Upper lobe of right lung (tissue), 1 donor: ENCODE data around the gene GRM3. TPM values are rescaled to one million over a fixed set of nuclear protein-coding genes. Genes with fewer than 3 reads are reported as not detected.

ENCODE experiments used
- ATAC-seq: fragments of 200-7000 bp; cut with Tn5 transposase; one replicate; pipeline ENCODE4 v1.9.1; 2020; ENCODE audit warnings: mild to moderate bottlenecking, moderate library complexity
- DNase-seq: peaks from one replicate; pipeline ENCODE4 v3.0.0-alpha.2; 2020
- H3K27ac ChIP-seq: fragments of 200-600 bp; one replicate; pipeline ENCODE4 v1.8.0; 2022
- H3K27me3 ChIP-seq: fragments of 200-600 bp; one replicate; pipeline ENCODE4 v1.8.0; 2022; ENCODE audit warnings: mild to moderate bottlenecking
- H3K36me3 ChIP-seq: fragments of 200-600 bp; one replicate; pipeline ENCODE4 v1.8.0; 2022
- H3K4me1 ChIP-seq: fragments of 200-600 bp; one replicate; pipeline ENCODE4 v1.8.0; 2022
- H3K4me3 ChIP-seq: fragments of 200-600 bp; one replicate; pipeline ENCODE4 v1.8.0; 2022; ENCODE audit warnings: mild to moderate bottlenecking
- H3K9me3 ChIP-seq: fragments of 200-600 bp; one replicate; pipeline ENCODE4 v1.8.0; 2022
- intact Hi-C: fragments of 100-400 bp; cut with DNase I; formaldehyde crosslinking; loops from one replicate; pipeline ENCODE4 v1.11.0; 2022
- total RNA-seq: library from RNA; stranded (reverse); fragmentation: NEBNext Ultra II Directional; extraction: Animal tissue kit (Norgen Biotek cat#: 25700); gene quantifications from one replicate; pipeline ENCODE4 v1.2.1, GENCODE V29; 2021
- TF ChIP-seq, protein P1 (sequence below): fragments of 200-600 bp; IDR thresholded peaks from one replicate; pipeline ENCODE4 v1.8.0; 2022; ENCODE audit warnings: antibody characterized with exemption
- donor health status: DM: no; HTN: yes; CAD: no; lungs with severe emphysema.

GRM3 gene
- total RNA-seq, 1 donor from 2014 or later, result not detected

DNA sequence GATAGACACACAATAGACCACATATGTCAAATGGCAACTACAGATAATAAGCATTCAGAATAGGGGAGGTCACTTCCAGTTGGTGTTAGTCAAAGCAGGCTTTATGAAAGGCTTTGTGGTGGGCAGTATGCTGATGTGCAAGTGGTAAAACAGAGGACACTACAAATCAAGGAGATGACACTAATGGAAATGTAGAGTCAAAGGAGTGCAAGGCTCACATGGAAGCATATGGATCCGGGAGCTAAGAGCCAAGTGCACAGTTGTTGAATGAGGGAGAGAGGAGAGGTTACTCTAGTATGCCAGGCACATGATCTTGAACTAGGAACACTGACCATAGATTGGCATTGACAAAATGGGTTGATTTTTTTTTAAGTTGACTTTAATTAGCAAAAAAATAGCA, 62.7 kb downstream of the GRM3 start:
- Histone ChIP-seq H3K4me1 (no peaks in the 10 kb centered on the region), H3K4me3 (no peak overlapping the region), H3K9me3 (no peaks in the 10 kb centered on the region), H3K27me3 (no peaks in the 10 kb centered on the region), H3K27ac (no peak overlapping the region), H3K36me3 (no peaks in the 10 kb centered on the region)
- ATAC-seq (no peak), DNase-seq (no peak)
- TF ChIP-seq, protein P1, sequence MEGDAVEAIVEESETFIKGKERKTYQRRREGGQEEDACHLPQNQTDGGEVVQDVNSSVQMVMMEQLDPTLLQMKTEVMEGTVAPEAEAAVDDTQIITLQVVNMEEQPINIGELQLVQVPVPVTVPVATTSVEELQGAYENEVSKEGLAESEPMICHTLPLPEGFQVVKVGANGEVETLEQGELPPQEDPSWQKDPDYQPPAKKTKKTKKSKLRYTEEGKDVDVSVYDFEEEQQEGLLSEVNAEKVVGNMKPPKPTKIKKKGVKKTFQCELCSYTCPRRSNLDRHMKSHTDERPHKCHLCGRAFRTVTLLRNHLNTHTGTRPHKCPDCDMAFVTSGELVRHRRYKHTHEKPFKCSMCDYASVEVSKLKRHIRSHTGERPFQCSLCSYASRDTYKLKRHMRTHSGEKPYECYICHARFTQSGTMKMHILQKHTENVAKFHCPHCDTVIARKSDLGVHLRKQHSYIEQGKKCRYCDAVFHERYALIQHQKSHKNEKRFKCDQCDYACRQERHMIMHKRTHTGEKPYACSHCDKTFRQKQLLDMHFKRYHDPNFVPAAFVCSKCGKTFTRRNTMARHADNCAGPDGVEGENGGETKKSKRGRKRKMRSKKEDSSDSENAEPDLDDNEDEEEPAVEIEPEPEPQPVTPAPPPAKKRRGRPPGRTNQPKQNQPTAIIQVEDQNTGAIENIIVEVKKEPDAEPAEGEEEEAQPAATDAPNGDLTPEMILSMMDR, result no peak
- intact Hi-C loops, result no loop called here

DNA sequence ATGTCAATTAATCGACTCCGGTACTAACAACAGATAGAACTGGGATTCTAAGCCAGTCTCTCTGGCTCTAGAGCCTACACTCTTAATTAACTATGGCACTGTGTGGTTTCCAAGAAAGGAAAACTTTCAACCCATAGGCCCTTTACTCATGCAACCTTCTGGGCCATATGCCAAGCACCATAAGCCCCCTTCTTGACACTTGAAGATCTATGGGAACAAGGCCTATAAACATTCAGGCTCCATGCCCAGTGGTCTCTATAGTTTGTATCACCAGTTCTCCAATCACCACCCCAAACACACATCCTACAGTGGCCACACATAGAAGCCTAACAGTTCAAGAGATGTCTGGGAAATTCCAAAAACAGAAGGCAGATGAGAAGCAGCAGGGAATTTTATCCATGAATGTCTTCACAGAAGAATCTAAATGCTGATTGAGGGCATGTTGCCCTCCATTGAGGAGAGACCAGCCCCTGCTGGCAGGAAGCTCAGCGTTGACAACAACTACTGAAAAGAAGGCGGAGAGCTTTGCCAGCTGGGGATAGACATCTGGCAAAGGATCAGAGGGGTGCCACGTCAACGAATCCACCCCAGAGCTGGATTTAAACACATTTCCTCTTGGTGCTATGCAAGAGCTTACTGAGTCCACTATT, 64.4 kb downstream of the GRM3 start:
- Histone ChIP-seq H3K27me3 (no peaks in the 10 kb centered on the region), H3K4me3 (no peak overlapping the region), H3K4me1 (no peaks in the 10 kb centered on the region), H3K36me3 (no peaks in the 10 kb centered on the region), H3K9me3 (no peaks in the 10 kb centered on the region), H3K27ac (no peak overlapping the region)
- ATAC-seq, result no peak
- intact Hi-C loops, result no loop called here
- no peak for DNase-seq
- TF ChIP-seq, protein P1, result no peak

DNA sequence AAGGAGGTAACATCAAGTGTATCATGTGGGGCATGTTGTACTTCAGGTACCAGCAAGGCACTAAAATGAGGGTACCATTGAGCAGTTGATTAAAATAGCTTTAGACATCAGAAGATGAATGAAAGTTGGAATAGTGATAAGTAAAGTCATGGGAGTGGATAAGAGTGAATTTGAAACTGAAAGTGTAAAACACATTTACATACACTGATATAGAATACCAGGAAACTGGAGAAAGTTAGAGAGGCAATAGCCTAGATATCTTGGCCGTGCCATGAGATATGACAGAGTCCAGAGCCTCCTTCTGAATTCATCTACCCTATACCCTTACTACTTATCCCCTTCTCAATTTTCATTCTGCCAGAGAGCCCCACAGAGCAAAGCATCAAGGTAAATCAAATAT, 76.6 kb downstream of the GRM3 start:
- H3K36me3 ChIP-seq, result no peaks in the 10 kb centered on the region
- H3K9me3 ChIP-seq, result no peaks in the 10 kb centered on the region
- no peak overlapping the region for H3K27ac ChIP-seq
- no peak overlapping the region for H3K4me3 ChIP-seq
- TF ChIP-seq, protein P1, result no peak
- no peak for ATAC-seq
- intact Hi-C loops, result no loop called here
- DNase-seq, result no peak
- no peaks in the 10 kb centered on the region for H3K27me3 ChIP-seq
- H3K4me1 ChIP-seq, result no peaks in the 10 kb centered on the region

DNA sequence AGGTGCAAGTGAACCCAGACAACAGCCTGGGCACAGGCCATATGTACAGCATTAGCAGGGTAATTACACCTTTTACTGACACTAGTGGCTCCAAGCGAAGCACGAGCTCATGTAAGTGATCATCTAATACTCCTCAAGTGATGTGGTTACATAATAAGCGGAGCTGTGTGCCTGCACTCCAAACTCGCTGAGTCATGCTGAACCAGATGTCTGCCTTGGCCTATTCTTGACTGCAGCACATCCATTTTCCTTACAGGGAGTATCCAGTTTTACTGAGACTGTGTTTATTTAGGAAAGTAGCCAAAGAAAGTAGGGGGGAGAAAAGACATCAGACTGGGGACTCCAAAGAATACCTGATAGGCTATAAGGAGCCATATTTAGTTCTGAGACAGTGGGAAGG, 90.1 kb downstream of the GRM3 start:
- H3K4me1 ChIP-seq, result no peaks in the 10 kb centered on the region
- TF ChIP-seq, protein P1, result no peak
- no peak overlapping the region for H3K27ac ChIP-seq
- no peak for ATAC-seq
- intact Hi-C loops, result no loop called here
- H3K4me3 ChIP-seq, result no peak overlapping the region
- H3K9me3 ChIP-seq, result peaks cover 3% of the 10 kb centered on the region
- no peaks in the 10 kb centered on the region for H3K27me3 ChIP-seq
- no peak for DNase-seq
- H3K36me3 ChIP-seq, result no peaks in the 10 kb centered on the region

DNA sequence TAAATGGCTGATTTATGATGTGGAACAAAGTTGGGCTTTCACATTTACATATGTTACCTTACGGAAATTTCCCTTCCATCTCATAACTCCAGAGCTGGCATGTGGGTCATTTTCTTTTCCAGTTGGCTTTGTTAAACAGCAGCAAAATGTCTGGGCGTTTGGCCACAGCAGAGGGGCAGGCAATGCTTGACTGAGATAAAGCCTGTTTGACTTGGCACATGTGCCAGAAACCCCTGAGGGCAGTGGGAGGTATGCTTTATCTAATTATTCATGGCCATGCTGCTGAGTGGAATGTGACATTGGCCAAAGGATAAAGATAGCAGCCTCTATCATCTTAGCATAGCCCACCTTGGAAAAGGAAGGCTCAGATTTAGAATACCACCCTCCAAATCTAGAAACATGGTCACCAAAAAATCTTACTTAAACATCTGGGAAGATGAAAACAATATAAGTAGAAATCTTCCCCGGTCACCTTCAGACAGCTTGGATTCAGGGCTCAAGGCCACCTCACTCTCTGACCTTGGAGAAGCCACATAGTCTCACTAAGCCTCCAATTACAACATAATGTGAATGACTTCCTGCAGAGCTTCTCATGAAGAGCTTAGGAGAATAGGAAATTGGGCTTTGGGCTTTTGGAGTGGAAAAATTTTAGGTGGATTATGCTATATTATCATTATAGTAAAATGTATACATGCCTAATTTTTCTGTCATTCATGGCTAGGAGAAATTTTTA, 101.5 kb downstream of the GRM3 start:
- Histone ChIP-seq H3K27ac (no peak overlapping the region), H3K27me3 (no peaks in the 10 kb centered on the region), H3K36me3 (no peaks in the 10 kb centered on the region), H3K9me3 (no peaks in the 10 kb centered on the region), H3K4me3 (no peak overlapping the region), H3K4me1 (no peaks in the 10 kb centered on the region)
- intact Hi-C loops, result no loop called here
- DNase-seq (no peak), ATAC-seq (no peak)
- TF ChIP-seq, protein P1, result no peak
